Measurements from ENCODE around the gene COX14. TPM values are rescaled to one million over a fixed set of nuclear protein-coding genes. Genes with fewer than 3 reads are reported as not detected.

COX14 gene
- total RNA-seq, 5 donors from 2014 or later (not counting 1 experiment from before 2014, with no cell fraction given): 38.0 to 49.9 (median 43.9) TPM

GRCh38 chr12:50097952-50098351 lies 14.1 kb upstream of the COX14 start:
- H3K4me3 ChIP-seq (ENCODE audit: control insufficient read depth in 1 of 2, extremely low read depth in 1 of 2, low read length in 1 of 2): no peak overlapping the region
- ChIA-PET POLR2A (interaction anchor here in 1 of 2 donors (0.7 kb wide), 1 partner anchor 339 kb away, joined by 4 read pairs; no protein-coding TSS in a partner anchor), CTCF (no interaction called here)
- peaks cover 56% of the 10 kb centered on the region for H3K36me3 Mint-ChIP-seq
- no peaks in the 10 kb centered on the region for H3K27me3 ChIP-seq (replicated peaks in 1 of 2; ENCODE audit: control insufficient read depth in 2 of 2, extremely low read depth in 1 of 2, insufficient read depth in 2 of 2, low read length in 1 of 2)
- H3K4me3 Mint-ChIP-seq: no peak overlapping the region
- peaks cover 21 to 73% of the 10 kb centered on the region in 2 donors for H3K36me3 ChIP-seq (ENCODE audit: control insufficient read depth in 2 of 2, extremely low read depth in 1 of 2, insufficient read depth in 1 of 2, low read length in 1 of 2)
- WGBS (ENCODE audit: insufficient coverage): 100% methylated on average over 4 of the region's 6 CpGs
- ATAC-seq (replicated peaks in 1 of 4) (no peak), DNase-seq (no peak)
- no peaks in the 10 kb centered on the region for H3K9me3 ChIP-seq
- H3K9me3 Mint-ChIP-seq: no peaks in the 10 kb centered on the region
- no peak overlapping the region for H3K27ac Mint-ChIP-seq
- no peaks in the 10 kb centered on the region for H3K27me3 Mint-ChIP-seq
- no peaks in the 10 kb centered on the region for H3K4me1 Mint-ChIP-seq
- no peaks in the 10 kb centered on the region for H3K4me1 ChIP-seq (ENCODE audit: control insufficient read depth in 1 of 2, extremely low read depth in 1 of 2, insufficient read depth in 2 of 2, low read length in 2 of 2)
- H3K27ac ChIP-seq (ENCODE audit: low read length): no peak overlapping the region

GRCh38 chr12:50099302-50100008 lies 12.6 kb upstream of the COX14 start:
- ChIA-PET POLR2A (no interaction called here), CTCF (no interaction called here)
- Mint-ChIP-seq H3K9me3 (no peaks in the 10 kb centered on the region), H3K4me3 (no peak overlapping the region), H3K4me1 (no peaks in the 10 kb centered on the region), H3K27me3 (no peaks in the 10 kb centered on the region), H3K27ac (no peak overlapping the region), H3K36me3 (peaks cover 54% of the 10 kb centered on the region)
- Histone ChIP-seq H3K4me3 (ENCODE audit: control insufficient read depth in 1 of 2, extremely low read depth in 1 of 2, low read length in 1 of 2) (no peak overlapping the region), H3K9me3 (no peaks in the 10 kb centered on the region), H3K27ac (ENCODE audit: low read length) (no peak overlapping the region), H3K27me3 (replicated peaks in 1 of 2; ENCODE audit: control insufficient read depth in 2 of 2, extremely low read depth in 1 of 2, insufficient read depth in 2 of 2, low read length in 1 of 2) (peaks cover 0 to 4% of the 10 kb centered on the region in 2 experiments), H3K36me3 (ENCODE audit: control insufficient read depth in 2 of 2, extremely low read depth in 1 of 2, insufficient read depth in 1 of 2, low read length in 1 of 2) (peaks cover 21 to 59% of the 10 kb centered on the region in 2 donors), H3K4me1 (ENCODE audit: control insufficient read depth in 1 of 2, extremely low read depth in 1 of 2, insufficient read depth in 2 of 2, low read length in 2 of 2) (no peaks in the 10 kb centered on the region)
- ATAC-seq (replicated peaks in 1 of 4) (no peak), DNase-seq (no peak)
- WGBS (ENCODE audit: insufficient coverage): 94% methylated on average over 3 of the region's 5 CpGs

GRCh38 chr12:50100561-50100960 lies 11.5 kb upstream of the COX14 start:
- ChIA-PET CTCF (interaction anchor here in 1 of 2 donors (0.6 to 0.8 kb wide), 3 partner anchors 20 to 1752 kb away, joined by 3 to 5 read pairs (median 3); no protein-coding TSS in a partner anchor), POLR2A (interaction anchor here in 1 of 2 donors (0.6 to 0.7 kb wide), 2 partner anchors 468 to 1058 kb away, joined by 4 to 5 read pairs; no protein-coding TSS in a partner anchor)
- Mint-ChIP-seq H3K4me1 (no peaks in the 10 kb centered on the region), H3K27me3 (no peaks in the 10 kb centered on the region), H3K27ac (peak overlapping the region in 1 of 2 donors; percentile 8), H3K36me3 (peaks cover 48% of the 10 kb centered on the region), H3K4me3 (no peak overlapping the region), H3K9me3 (no peaks in the 10 kb centered on the region)
- DNase-seq (no peak), ATAC-seq (replicated peaks in 1 of 4) (no peak)
- Histone ChIP-seq H3K4me1 (ENCODE audit: control insufficient read depth in 1 of 2, extremely low read depth in 1 of 2, insufficient read depth in 2 of 2, low read length in 2 of 2) (no peaks in the 10 kb centered on the region), H3K9me3 (no peaks in the 10 kb centered on the region), H3K4me3 (ENCODE audit: control insufficient read depth in 1 of 2, extremely low read depth in 1 of 2, low read length in 1 of 2) (no peak overlapping the region), H3K36me3 (ENCODE audit: control insufficient read depth in 2 of 2, extremely low read depth in 1 of 2, insufficient read depth in 1 of 2, low read length in 1 of 2) (peaks cover 21 to 50% of the 10 kb centered on the region in 2 donors), H3K27ac (ENCODE audit: low read length) (no peak overlapping the region), H3K27me3 (replicated peaks in 1 of 2; ENCODE audit: control insufficient read depth in 2 of 2, extremely low read depth in 1 of 2, insufficient read depth in 2 of 2, low read length in 1 of 2) (peaks cover 0 to 15% of the 10 kb centered on the region in 2 experiments)
- 91% methylated on average over 2 of the region's 3 CpGs for WGBS (ENCODE audit: insufficient coverage)

- peaks cover 15 to 39% of the 10 kb centered on the region in 2 donors for H3K36me3 ChIP-seq (ENCODE audit: control insufficient read depth in 2 of 2, extremely low read depth in 1 of 2, insufficient read depth in 1 of 2, low read length in 1 of 2)
- CTCF ChIA-PET: interaction anchor here in 1 of 2 donors (1.2 kb wide), 1 partner anchor 12 kb away, joined by 9 read pairs; no protein-coding TSS in a partner anchor
- no peak for ATAC-seq (replicated peaks in 1 of 4)
- Mint-ChIP-seq H3K36me3 (peaks cover 37% of the 10 kb centered on the region), H3K9me3 (no peaks in the 10 kb centered on the region), H3K27me3 (peaks cover 0 to 3% of the 10 kb centered on the region in 2 donors), H3K27ac (no peak overlapping the region), H3K4me1 (no peaks in the 10 kb centered on the region), H3K4me3 (no peak overlapping the region)
- no CpG with 5 or more reads among the region's 3 CpGs for WGBS (ENCODE audit: insufficient coverage)
- H3K9me3 ChIP-seq: no peaks in the 10 kb centered on the region
- no peak for DNase-seq
- H3K27me3 ChIP-seq (replicated peaks in 1 of 2; ENCODE audit: control insufficient read depth in 2 of 2, extremely low read depth in 1 of 2, insufficient read depth in 2 of 2, low read length in 1 of 2): peaks cover 0 to 18% of the 10 kb centered on the region in 2 experiments
- H3K4me1 ChIP-seq (ENCODE audit: control insufficient read depth in 1 of 2, extremely low read depth in 1 of 2, insufficient read depth in 2 of 2, low read length in 2 of 2): no peaks in the 10 kb centered on the region
- POLR2A ChIA-PET: interaction anchor here in 1 of 2 donors (0.7 kb wide), 1 partner anchor 120 kb away, joined by 8 read pairs; no protein-coding TSS in a partner anchor
- H3K4me3 ChIP-seq (ENCODE audit: control insufficient read depth in 1 of 2, extremely low read depth in 1 of 2, low read length in 1 of 2): no peak overlapping the region
- no peak overlapping the region for H3K27ac ChIP-seq (ENCODE audit: low read length)
Observed at GRCh38 chr12:50101663-50102062, 10.4 kb upstream of the COX14 start.

- Histone ChIP-seq H3K27ac (ENCODE audit: low read length) (no peak overlapping the region), H3K9me3 (no peaks in the 10 kb centered on the region), H3K36me3 (ENCODE audit: control insufficient read depth in 2 of 2, extremely low read depth in 1 of 2, insufficient read depth in 1 of 2, low read length in 1 of 2) (peaks cover 15 to 34% of the 10 kb centered on the region in 2 donors), H3K4me3 (ENCODE audit: control insufficient read depth in 1 of 2, extremely low read depth in 1 of 2, low read length in 1 of 2) (no peak overlapping the region), H3K27me3 (replicated peaks in 1 of 2; ENCODE audit: control insufficient read depth in 2 of 2, extremely low read depth in 1 of 2, insufficient read depth in 2 of 2, low read length in 1 of 2) (peaks cover 0 to 18% of the 10 kb centered on the region in 2 experiments), H3K4me1 (ENCODE audit: control insufficient read depth in 1 of 2, extremely low read depth in 1 of 2, insufficient read depth in 2 of 2, low read length in 2 of 2) (no peaks in the 10 kb centered on the region)
- ChIA-PET CTCF (interaction anchor here in 1 of 2 donors (1.2 kb wide), 1 partner anchor 13 kb away, joined by 9 read pairs; no protein-coding TSS in a partner anchor), POLR2A (no interaction called here)
- DNase-seq (no peak), ATAC-seq (replicated peaks in 1 of 4) (no peak)
- no CpG with 5 or more reads among the region's 2 CpGs for WGBS (ENCODE audit: insufficient coverage)
- peaks cover 0 to 3% of the 10 kb centered on the region in 2 donors for H3K27me3 Mint-ChIP-seq
- no peak overlapping the region for H3K27ac Mint-ChIP-seq
- no peak overlapping the region for H3K4me3 Mint-ChIP-seq
- no peaks in the 10 kb centered on the region for H3K9me3 Mint-ChIP-seq
- H3K36me3 Mint-ChIP-seq: peaks cover 33% of the 10 kb centered on the region
- no peaks in the 10 kb centered on the region for H3K4me1 Mint-ChIP-seq
Observed at GRCh38 chr12:50102131-50102531, 9.9 kb upstream of the COX14 start.

- no peak overlapping the region for H3K4me3 Mint-ChIP-seq
- POLR2A ChIA-PET: no interaction called here
- 91% methylated on average over 4 of the region's 8 CpGs for WGBS (ENCODE audit: insufficient coverage)
Observed at GRCh38 chr12:50102646-50103309, 9.3 kb upstream of the COX14 start.

More at GRCh38 chr12:50102646-50103309, 9.3 kb upstream of the COX14 start:
- H3K27ac ChIP-seq (ENCODE audit: low read length): no peak overlapping the region
- no peaks in the 10 kb centered on the region for H3K9me3 ChIP-seq
- H3K36me3 ChIP-seq (ENCODE audit: control insufficient read depth in 2 of 2, extremely low read depth in 1 of 2, insufficient read depth in 1 of 2, low read length in 1 of 2): peaks cover 15 to 29% of the 10 kb centered on the region in 2 donors
- DNase-seq: no peak
- H3K4me3 ChIP-seq (ENCODE audit: control insufficient read depth in 1 of 2, extremely low read depth in 1 of 2, low read length in 1 of 2): no peak overlapping the region
- Mint-ChIP-seq H3K27ac (no peak overlapping the region), H3K36me3 (peaks cover 32% of the 10 kb centered on the region), H3K4me1 (no peaks in the 10 kb centered on the region), H3K27me3 (peaks cover 0 to 3% of the 10 kb centered on the region in 2 donors), H3K9me3 (no peaks in the 10 kb centered on the region)
- CTCF ChIA-PET: no interaction called here
- peaks cover 0 to 18% of the 10 kb centered on the region in 2 experiments for H3K27me3 ChIP-seq (replicated peaks in 1 of 2; ENCODE audit: control insufficient read depth in 2 of 2, extremely low read depth in 1 of 2, insufficient read depth in 2 of 2, low read length in 1 of 2)
- no peak for ATAC-seq (replicated peaks in 1 of 4)
- no peaks in the 10 kb centered on the region for H3K4me1 ChIP-seq (ENCODE audit: control insufficient read depth in 1 of 2, extremely low read depth in 1 of 2, insufficient read depth in 2 of 2, low read length in 2 of 2)
